GM10266 (cell line): ENCODE results near the gene ATXN7L3.
A peak's percentile ranks its signal among the peaks of the same experiment; 100 is the strongest.

Experiments used
- DNase-seq: peaks from one replicate; pipeline ENCODE4 v3.0.0; 2012; ENCODE audit errors: extremely low spot score
- TF ChIP-seq, protein P1 (sequence below): IDR thresholded peaks from 2 replicates; pipeline ENCODE4 v1.5.1; 2012; ENCODE audit warnings: mild to moderate bottlenecking, low read depth; ENCODE audit not compliant: control insufficient read depth, insufficient read depth; ENCODE audit errors: missing control alignments

ATXN7L3 gene

DNA sequence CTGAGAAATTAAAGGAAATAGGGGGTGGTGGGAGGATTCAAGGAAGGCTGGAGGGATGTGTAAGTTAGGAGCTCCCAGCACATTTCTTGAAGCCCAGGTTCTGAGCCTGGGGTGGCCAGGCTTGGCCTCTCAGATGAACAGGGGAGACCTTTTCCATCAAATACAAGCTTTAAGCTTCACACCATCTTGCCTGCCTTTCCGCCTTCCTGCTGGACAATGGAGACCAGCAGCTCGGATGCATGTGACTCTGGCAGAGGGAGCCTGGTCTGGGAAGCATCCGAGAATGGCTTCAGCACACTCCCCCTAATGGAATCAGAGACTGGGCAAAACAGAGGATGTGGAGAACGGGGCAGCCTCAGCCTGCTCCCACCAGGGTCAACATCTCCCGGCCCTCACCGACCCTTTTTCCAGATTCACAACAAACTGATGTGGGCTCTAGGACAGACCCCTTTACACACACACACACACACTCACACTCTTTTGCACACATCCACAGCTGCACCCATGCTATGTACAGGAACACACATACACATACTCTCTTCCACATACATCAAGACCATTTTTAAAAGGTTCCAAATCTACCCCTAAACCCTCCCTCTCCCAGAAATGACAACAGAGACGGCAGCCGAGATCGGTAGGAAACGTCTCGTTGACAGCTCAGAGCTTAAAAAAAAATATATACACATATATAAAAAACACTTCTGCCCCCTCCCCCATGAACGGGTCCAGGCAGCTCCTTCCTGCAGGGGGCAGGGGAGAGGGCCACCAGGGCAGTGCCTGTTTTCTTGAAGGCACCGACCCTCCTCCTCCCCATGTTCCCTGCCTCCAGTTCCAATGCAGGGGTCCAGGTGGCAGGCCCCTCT, 6.5 kb upstream of the ATXN7L3 start:
- TF ChIP-seq, protein P1, sequence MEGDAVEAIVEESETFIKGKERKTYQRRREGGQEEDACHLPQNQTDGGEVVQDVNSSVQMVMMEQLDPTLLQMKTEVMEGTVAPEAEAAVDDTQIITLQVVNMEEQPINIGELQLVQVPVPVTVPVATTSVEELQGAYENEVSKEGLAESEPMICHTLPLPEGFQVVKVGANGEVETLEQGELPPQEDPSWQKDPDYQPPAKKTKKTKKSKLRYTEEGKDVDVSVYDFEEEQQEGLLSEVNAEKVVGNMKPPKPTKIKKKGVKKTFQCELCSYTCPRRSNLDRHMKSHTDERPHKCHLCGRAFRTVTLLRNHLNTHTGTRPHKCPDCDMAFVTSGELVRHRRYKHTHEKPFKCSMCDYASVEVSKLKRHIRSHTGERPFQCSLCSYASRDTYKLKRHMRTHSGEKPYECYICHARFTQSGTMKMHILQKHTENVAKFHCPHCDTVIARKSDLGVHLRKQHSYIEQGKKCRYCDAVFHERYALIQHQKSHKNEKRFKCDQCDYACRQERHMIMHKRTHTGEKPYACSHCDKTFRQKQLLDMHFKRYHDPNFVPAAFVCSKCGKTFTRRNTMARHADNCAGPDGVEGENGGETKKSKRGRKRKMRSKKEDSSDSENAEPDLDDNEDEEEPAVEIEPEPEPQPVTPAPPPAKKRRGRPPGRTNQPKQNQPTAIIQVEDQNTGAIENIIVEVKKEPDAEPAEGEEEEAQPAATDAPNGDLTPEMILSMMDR: no peak
- DNase-seq: no peak

DNA sequence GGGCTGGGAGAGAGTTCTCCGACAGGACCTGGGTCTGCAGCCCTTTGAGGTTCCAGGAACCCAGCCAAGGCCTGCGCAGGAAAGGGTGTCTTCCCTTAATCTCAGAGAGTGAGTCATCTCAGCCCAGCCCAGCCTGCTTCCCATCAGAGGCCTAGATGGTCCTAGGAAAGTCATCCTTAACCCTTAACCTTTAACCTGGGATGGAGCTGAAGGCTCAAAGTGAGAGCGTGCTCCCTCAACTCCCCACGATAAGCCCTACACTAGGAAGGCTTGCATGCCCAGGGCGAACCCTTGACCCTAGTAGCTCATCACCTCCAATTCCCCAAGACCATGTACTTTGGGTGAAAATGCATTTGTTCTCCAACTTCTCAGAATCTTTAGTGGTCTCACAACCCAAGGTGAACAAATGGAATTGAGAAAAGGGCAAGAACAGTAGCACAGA, 4.8 kb upstream of the ATXN7L3 start:
- TF ChIP-seq, protein P1: no peak
- DNase-seq: no peak

DNA sequence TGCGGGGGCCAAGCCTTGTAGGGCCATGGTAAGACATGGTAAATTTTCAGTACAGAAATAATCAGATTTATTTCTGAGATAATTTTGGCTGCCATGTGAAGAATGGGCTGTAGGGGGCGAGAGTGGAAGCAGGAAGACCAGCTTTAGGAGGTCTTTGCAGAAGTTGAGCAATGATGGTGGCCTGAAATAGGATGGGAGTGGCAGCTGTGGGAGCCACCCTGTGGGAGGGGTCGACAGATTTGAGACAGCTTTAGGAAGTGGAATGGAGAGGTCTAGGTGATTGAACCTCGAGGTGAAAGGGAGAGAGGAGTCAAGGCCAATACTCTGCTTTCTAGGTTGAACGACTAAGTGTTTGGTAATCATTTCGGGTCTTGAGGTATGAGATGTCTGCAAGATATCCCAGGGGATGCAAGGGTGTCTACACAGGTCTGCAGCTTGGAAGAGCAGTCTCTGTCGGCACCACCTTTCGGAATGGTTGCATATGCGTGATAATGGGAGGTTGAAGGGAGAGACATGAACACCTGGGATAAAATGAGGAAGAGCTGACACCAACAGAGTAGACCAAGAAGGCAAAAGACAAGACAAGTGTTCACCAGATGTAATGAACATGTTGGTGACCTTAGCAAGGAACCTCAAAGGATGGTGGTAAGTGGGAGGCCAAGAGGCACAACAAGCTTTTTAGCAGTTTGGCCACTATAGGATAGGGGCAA, 4.2 kb upstream of the ATXN7L3 start:
- DNase-seq: peak; percentile 72
- TF ChIP-seq, protein P1: peak; percentile 65

DNA sequence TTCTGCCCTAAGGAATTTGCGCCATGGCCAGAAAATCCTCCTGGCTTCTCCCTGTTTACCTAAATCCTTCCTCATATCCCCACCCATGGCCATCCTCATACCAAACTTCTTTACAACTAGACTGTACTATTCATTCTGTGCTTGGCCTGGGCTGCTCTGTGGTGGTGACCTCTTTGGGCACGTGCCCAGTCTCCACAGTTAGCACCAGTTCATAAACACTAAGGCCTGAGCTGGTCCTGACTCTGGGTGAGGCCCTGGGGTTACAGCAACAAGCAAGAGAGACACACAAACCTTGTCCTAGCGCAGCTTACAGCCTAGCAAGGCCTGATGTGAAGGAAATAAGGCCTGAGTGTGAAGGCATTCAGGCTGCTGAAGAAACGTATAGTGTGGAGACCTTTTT, 3.1 kb upstream of the ATXN7L3 start:
- TF ChIP-seq, protein P1: no peak
- DNase-seq: no peak

DNA sequence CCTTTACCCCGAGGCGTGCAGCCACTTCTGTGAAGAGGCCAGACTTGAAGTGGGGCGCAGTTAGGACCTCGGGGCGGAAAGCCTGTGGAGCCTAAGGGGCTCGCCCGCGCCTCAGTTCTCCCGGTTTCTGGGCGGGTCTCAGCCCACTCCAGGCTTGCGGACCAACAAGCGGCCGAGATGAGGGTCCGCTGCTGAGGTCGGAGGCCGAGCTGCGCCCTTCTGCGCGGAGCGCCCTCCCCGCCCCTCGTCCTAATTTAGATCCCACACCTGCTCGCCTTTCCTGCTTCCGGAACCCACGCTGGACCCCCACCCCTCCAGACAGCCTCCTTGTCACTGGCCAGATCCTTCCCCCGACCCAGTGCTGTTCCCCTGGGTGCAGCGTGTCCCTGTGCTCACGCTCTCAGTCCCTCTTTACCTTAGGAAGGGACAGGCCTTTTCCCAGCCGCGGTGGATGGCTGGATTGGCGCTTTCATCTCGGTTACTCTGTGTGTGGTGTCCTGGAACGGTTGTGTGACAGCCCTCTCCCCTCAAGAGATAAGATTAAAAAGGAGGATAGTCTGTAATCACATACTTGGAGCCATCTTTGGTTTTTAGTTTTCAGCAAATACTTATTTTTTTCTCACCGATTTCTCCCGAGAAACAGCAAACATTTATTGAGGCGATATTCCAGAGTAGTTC, 933 bp upstream of the ATXN7L3 start:
- no peak for DNase-seq
- TF ChIP-seq, protein P1: no peak

DNA sequence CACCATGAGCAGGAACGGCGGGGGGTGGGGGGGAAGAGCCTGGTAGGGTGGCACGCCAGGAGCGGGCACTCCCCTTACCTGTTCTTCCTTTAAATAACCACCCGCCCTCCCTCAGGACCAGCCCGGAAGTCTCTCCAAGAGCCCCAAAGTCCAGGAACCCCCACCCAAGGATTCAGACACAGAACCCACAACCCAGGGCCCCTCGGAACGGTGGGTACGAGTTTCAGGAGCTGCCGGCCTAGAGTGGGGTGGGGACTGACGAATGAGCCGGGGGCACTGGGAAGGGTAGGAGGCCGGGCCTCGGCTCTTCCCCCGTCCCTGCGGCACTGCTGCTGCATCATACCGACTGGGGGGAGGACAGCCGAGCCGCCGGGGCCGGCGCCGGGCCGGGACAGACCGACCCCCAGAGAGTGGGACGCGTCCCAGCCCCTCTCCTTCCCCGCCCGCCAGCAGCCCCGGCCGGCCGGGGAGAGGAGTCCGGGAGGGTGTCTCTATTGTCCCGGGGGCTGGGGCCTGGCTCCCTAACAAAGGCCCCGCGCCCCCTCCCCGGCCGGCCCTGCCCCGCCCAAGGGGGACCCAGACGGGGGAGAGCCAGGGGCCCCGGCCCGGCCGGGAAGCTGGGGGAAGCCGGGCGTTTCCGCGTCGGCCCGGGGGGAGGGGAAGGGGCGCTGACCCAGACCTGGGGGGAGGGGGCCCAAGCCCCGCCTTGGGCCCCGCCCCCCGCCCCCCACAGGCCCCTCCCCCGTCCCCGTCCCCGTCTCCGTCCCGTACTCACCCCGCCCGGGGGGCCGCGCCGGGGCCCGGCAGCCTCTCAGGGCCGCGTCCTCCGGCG, 747 bp downstream of the ATXN7L3 start:
- TF ChIP-seq, protein P1: no peak
- DNase-seq: peak; percentile 96
